OCI-LY3 (cell line): ENCODE data around the gene ATP7A.

Experiments used
- H2AFZ ChIP-seq: fragments of 200-600, 300-600 bp; shearing (Covaris generic); 2 replicates; pipeline ENCODE4 v1.6.0; 2014; ENCODE audit warnings: antibody characterized with exemption, low read depth, low read length
- H3K27ac ChIP-seq: fragments of 200-600, 300-600 bp; sonication (generic); 2 replicates; pipeline ENCODE4 v1.5.1; 2014; ENCODE audit warnings: mild to moderate bottlenecking, low read length, moderate library complexity, mixed read lengths
- H3K27me3 ChIP-seq: fragments of 200-600, 300-600 bp; sonication (generic); 2 replicates; pipeline ENCODE4 v1.6.1; 2014; ENCODE audit warnings: low read depth, low read length, mixed read lengths
- H3K36me3 ChIP-seq: fragments of 200-600, 300-600 bp; sonication (generic); replicated peaks from 2 replicates; pipeline ENCODE3; 2014; ENCODE audit warnings: low read depth, low read length, mixed read lengths
- H3K4me1 ChIP-seq: fragments of 300-600, 200-600 bp; sonication (generic); 2 replicates; pipeline ENCODE4 v1.6.1; 2014; ENCODE audit warnings: low read length, mixed read lengths
- H3K4me2 ChIP-seq: fragments of 200-600, 300-600 bp; sonication (generic); 2 replicates; pipeline ENCODE4 v1.6.1; 2014; ENCODE audit warnings: low read length, mixed read lengths
- H3K4me3 ChIP-seq: fragments of 300-600, 200-600 bp; sonication (generic); 2 replicates; pipeline ENCODE4 v1.5.1; 2014; ENCODE audit warnings: antibody characterized with exemption, mild to moderate bottlenecking, low read length, moderate library complexity
- H3K79me2 ChIP-seq: fragments of 300-600, 200-600 bp; shearing (Covaris generic); 2 replicates; pipeline ENCODE4 v1.6.1; 2014; ENCODE audit warnings: mild to moderate bottlenecking, low read length, mixed read lengths
- H3K9ac ChIP-seq: fragments of 300-600, 200-600 bp; shearing (Covaris generic); 2 replicates; pipeline ENCODE4 v1.6.0; 2014; ENCODE audit warnings: mild to moderate bottlenecking, low read length, moderate library complexity
- H3K9me3 ChIP-seq: fragments of 200-600, 300-600 bp; shearing (Covaris generic); 2 replicates; pipeline ENCODE4 v1.6.1; 2014; ENCODE audit warnings: low read length, mixed read lengths; ENCODE audit not compliant: insufficient read depth
- H4K20me1 ChIP-seq: fragments of 200-600, 300-600 bp; sonication (generic); 2 replicates; pipeline ENCODE4 v1.6.1; 2016; ENCODE audit warnings: low read length, mixed read lengths; ENCODE audit not compliant: insufficient read depth
- EZH2phosphoT487 ChIP-seq: fragments of 200-600 bp; shearing (Covaris generic); IDR thresholded peaks from 2 replicates; pipeline ENCODE4 v1.6.1; 2018; ENCODE audit warnings: antibody characterized with exemption, mixed run types, low read depth
- TF ChIP-seq, protein P1 (sequence below): fragments of 200-600, 300-600 bp; sonication (generic); IDR thresholded peaks from 2 replicates; pipeline ENCODE4 v1.5.1; 2014; ENCODE audit warnings: antibody characterized with exemption, low read length, low read depth

Gene ATP7A

DNA sequence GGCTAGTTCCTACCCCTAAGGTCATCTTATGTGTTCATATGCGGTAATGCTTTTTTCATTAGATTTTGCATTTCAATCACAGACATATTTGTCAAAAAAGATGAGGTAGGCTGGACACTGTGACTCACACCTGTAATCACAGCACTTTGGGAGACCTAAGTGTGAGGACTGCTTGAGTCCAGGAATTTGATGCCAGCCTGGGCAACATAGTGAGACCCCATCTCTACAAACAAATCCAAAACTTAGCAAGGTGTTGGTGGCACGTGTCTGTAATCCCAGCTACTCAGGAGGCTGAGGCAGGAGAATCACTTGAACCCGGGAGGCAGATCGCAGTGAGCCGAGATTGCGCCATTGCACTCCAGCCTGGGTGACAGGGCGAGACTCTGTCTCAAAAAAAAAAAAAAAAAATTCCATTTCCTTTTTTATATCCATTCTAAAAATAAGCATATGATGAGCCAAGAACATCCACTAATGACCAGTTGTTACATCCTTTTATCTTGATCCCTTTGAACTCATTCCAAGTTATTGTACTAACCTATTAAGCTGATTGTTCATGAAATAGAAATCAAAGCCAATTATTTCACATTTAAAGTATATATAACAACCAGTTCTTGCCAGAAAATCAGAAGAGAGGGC lies 35.5 kb downstream of the ATP7A start:
- Histone ChIP-seq H3K4me2 (no peak overlapping the region), H3K9ac (no peak overlapping the region), H3K4me3 (no peak overlapping the region), H3K36me3 (no peaks in the 10 kb centered on the region), H3K27me3 (no peaks in the 10 kb centered on the region), H4K20me1 (no peaks in the 10 kb centered on the region), H3K79me2 (no peaks in the 10 kb centered on the region), H3K4me1 (peaks cover 10% of the 10 kb centered on the region), H3K27ac (no peak overlapping the region), H3K9me3 (no peaks in the 10 kb centered on the region), H2AFZ (no peak overlapping the region)
- no peak for TF ChIP-seq EZH2phosphoT487
- TF ChIP-seq, protein P1, sequence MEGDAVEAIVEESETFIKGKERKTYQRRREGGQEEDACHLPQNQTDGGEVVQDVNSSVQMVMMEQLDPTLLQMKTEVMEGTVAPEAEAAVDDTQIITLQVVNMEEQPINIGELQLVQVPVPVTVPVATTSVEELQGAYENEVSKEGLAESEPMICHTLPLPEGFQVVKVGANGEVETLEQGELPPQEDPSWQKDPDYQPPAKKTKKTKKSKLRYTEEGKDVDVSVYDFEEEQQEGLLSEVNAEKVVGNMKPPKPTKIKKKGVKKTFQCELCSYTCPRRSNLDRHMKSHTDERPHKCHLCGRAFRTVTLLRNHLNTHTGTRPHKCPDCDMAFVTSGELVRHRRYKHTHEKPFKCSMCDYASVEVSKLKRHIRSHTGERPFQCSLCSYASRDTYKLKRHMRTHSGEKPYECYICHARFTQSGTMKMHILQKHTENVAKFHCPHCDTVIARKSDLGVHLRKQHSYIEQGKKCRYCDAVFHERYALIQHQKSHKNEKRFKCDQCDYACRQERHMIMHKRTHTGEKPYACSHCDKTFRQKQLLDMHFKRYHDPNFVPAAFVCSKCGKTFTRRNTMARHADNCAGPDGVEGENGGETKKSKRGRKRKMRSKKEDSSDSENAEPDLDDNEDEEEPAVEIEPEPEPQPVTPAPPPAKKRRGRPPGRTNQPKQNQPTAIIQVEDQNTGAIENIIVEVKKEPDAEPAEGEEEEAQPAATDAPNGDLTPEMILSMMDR = no peak

DNA sequence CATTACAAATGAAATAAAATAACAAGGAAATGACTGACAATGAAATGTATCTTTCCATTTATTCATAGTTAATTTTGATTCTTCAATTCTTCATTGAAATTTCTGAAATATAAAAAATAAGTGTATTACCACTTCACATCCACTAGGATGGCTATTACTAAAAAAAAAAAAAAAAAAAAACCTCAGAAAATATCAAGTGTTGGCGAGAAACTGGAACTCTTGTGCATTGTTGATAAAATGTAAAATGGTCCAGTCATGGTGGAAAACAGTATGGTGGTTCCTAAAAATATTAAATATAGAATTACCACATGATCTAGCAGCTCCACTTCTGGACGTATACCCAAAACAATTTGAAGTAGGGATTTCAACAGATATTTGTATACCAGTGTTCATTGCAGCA lies 36.1 kb downstream of the ATP7A start:
- Histone ChIP-seq H3K27ac (no peak overlapping the region), H3K27me3 (no peaks in the 10 kb centered on the region), H3K4me1 (peaks cover 10% of the 10 kb centered on the region), H4K20me1 (no peaks in the 10 kb centered on the region), H3K9ac (no peak overlapping the region), H2AFZ (no peak overlapping the region), H3K36me3 (no peaks in the 10 kb centered on the region), H3K4me3 (no peak overlapping the region), H3K79me2 (no peaks in the 10 kb centered on the region), H3K9me3 (no peaks in the 10 kb centered on the region), H3K4me2 (no peak overlapping the region)
- TF ChIP-seq EZH2phosphoT487 = no peak
- TF ChIP-seq, protein P1 = no peak

DNA sequence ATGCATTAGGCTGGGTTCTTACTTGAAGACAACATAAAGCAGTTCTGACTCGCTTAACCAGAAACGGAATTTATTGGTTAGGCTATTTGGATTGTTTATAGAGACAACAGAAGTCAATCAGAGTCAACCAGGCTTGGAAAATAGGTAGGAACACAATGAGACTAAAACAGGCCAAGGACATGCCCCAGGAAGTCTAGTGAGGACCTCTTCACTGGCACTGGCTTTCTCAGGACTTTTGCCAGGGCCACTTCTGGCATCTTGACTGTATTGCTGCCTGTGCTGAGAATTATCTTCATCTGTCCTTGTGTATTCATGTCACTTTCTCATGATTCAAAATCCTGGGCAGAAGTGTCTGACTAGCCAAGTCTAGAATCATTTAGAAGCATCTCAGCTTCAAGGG lies 39.3 kb downstream of the ATP7A start:
- no peaks in the 10 kb centered on the region for H3K79me2 ChIP-seq
- TF ChIP-seq EZH2phosphoT487 = no peak
- TF ChIP-seq, protein P1 = no peak
- no peaks in the 10 kb centered on the region for H4K20me1 ChIP-seq
- H3K9ac ChIP-seq = no peak overlapping the region
- H2AFZ ChIP-seq = no peak overlapping the region
- no peak overlapping the region for H3K4me2 ChIP-seq
- no peaks in the 10 kb centered on the region for H3K27me3 ChIP-seq
- no peak overlapping the region for H3K4me3 ChIP-seq
- peaks cover 11% of the 10 kb centered on the region for H3K4me1 ChIP-seq
- H3K27ac ChIP-seq = no peak overlapping the region
- no peaks in the 10 kb centered on the region for H3K36me3 ChIP-seq
- no peaks in the 10 kb centered on the region for H3K9me3 ChIP-seq

DNA sequence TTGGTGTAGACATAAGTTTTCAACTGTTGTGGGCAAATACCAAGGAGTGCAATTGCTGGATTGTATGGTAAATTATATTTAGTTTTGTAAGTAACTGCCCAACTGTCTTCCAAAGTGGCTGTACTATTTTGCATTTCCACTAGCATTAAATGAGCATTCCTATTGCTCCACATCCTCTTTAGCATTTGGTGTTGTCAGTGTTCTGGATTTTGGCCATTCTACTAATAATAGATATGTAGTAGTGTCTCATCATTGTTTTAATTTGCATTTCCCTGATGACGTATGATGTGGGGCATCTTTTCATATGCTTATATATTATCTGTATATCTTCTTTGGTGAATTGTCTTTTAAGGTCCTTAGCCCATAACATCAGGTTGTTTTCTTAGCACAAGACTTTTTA lies 41.7 kb downstream of the ATP7A start:
- H3K79me2 ChIP-seq = no peaks in the 10 kb centered on the region
- H3K27ac ChIP-seq = no peak overlapping the region
- H3K27me3 ChIP-seq = no peaks in the 10 kb centered on the region
- no peak overlapping the region for H3K4me2 ChIP-seq
- H3K9me3 ChIP-seq = no peaks in the 10 kb centered on the region
- no peak overlapping the region for H3K4me3 ChIP-seq
- no peaks in the 10 kb centered on the region for H4K20me1 ChIP-seq
- TF ChIP-seq, protein P1 = no peak
- no peak for TF ChIP-seq EZH2phosphoT487
- H3K36me3 ChIP-seq = no peaks in the 10 kb centered on the region
- no peak overlapping the region for H2AFZ ChIP-seq
- peaks cover 14% of the 10 kb centered on the region for H3K4me1 ChIP-seq
- no peak overlapping the region for H3K9ac ChIP-seq
